ENCODE measurements around the gene STK24.

STK24 gene

DNA sequence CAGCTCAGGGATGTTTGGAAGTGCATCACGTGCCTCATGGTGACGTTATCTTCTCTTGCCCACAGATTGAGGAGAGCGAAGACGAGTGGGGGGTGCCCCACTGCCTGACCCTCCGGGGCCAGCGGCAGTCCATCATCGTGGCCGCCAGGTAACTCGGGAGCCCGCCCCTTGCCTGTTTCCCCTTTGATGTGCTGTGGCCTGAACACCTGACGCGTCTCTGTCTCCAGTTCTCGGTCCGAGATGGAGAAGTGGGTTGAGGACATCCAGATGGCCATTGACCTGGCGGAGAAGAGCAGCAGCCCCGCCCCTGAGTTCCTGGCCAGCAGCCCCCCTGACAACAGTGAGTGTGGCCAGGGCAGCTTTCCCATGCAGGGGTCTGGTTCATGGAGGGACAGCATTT lies 137.0 kb downstream of the STK24 start:
- DNase-seq (ENCODE audit: low read depth in 2 of 3, low spot score in 1 of 3): no peak

GRCh38 chr13:98439126-98439828 lies 137.6 kb downstream of the STK24 start:
- DNase-seq (ENCODE audit: low read depth in 2 of 3, low spot score in 1 of 3): no peak

GRCh38 chr13:98438246-98439125 lies 138.4 kb downstream of the STK24 start:
- DNase-seq (ENCODE audit: low read depth in 2 of 3, low spot score in 1 of 3): no peak

- DNase-seq (ENCODE audit: low read depth in 2 of 3, low spot score in 1 of 3): no peak
These were observed 140.5 kb downstream of the STK24 start for GRCh38 chr13:98436233-98436910.

GRCh38 chr13:98435376-98435775 lies 141.5 kb downstream of the STK24 start:
- DNase-seq (ENCODE audit: low read depth in 2 of 3, low spot score in 1 of 3): no peak

DNA sequence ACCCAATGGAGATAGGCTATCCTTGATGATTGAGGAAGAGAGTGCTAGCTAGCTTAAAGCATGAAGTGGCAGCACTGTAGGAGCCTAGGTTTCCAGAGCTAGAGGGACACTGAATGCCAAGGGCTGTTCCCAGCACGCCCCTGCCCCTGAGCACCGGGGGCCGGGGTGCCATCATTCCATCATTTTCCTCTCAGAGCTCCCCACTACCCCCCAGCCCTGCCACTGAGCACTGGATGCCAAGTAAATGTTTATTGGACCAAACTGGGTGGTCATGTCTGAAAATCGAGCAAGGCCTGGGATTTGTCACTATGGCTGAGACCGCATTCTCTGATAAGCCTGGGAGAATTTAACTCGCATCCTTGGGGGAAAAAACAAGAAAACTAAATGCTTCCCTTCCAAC lies 142.8 kb downstream of the STK24 start:
- DNase-seq (ENCODE audit: low read depth in 2 of 3, low spot score in 1 of 3): no peak

- no peak for DNase-seq (ENCODE audit: low read depth in 2 of 3, low spot score in 1 of 3)
These were observed 143.3 kb downstream of the STK24 start for GRCh38 chr13:98433654-98434053.

- DNase-seq (ENCODE audit: low read depth in 2 of 3, low spot score in 1 of 3): no peak
These were observed 144.3 kb downstream of the STK24 start for GRCh38 chr13:98432638-98433037.

GRCh38 chr13:98429977-98430736 lies 146.8 kb downstream of the STK24 start:
- DNase-seq (ENCODE audit: low read depth in 2 of 3, low spot score in 1 of 3): no peak

DNA sequence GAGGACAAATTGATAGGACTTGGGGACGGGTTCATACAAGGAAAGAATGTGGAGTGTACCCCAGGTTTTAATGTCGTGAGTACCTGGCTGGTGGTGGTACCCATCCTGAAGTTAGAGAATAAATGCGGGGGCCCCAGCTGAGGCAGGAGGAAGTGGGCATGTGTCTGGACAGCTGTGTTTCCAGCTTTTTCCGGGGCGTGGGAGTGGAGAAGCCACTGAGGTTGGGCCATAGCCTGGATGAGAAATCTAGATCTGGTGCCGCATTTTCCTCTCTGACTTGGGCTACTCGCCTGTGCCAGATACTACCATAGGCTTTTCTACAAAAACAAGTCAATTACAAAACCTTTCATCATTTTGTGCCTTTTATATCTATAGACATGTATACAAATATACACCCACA lies 147.4 kb downstream of the STK24 start:
- no peak for DNase-seq (ENCODE audit: low read depth in 2 of 3, low spot score in 1 of 3)

DNA sequence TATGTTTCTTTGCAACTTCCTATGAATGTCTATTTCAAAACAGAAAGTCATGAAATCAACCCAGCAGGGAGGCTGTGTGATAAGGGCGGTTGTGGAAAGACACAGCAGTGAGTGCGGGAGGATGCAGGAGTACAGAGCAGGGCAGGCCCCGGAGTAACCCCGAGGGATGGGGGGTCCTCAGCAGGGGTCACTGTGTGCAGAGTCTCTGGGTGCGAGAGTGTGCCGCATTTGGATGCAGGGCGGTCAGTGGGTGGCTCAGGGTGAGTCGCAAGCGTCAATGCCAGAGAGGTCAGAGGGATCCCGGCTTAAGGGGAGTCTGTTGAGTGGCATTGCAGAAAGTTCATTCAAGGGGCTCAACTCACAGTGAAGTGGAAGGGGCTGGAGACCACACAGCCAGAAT lies 147.8 kb downstream of the STK24 start:
- DNase-seq (ENCODE audit: low read depth in 2 of 3, low spot score in 1 of 3): no peak

GRCh38 chr13:98428256-98428966 lies 148.5 kb downstream of the STK24 start:
- DNase-seq (ENCODE audit: low read depth in 2 of 3, low spot score in 1 of 3): no peak

- DNase-seq (ENCODE audit: low read depth in 2 of 3, low spot score in 1 of 3): no peak
These were observed 149.4 kb downstream of the STK24 start for GRCh38 chr13:98427331-98427995.

- no peak for DNase-seq (ENCODE audit: low read depth in 2 of 3, low spot score in 1 of 3)
These were observed 153.5 kb downstream of the STK24 start for GRCh38 chr13:98423417-98423816.

DNA sequence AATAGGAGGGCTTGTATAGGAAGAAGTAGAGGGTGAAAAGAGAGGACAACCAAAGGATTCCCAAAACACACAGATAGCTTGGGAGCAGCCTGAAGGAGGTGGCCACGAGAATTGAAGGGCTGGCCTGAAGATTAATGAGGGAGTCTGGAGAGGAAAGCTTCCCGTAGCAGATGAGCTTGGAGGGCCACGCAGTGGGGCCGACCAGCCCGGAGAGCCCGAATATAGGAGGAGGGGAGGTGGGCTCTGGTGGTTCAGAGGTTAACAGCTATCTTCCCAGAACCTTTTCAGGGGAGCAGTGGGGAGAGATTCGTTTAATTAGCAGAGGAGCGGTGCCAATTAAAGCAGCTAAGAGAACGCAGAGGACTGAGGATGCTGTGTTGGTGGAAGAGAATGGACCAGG lies 154.9 kb downstream of the STK24 start:
- DNase-seq (ENCODE audit: low read depth in 2 of 3, low spot score in 1 of 3): no peak

DNA sequence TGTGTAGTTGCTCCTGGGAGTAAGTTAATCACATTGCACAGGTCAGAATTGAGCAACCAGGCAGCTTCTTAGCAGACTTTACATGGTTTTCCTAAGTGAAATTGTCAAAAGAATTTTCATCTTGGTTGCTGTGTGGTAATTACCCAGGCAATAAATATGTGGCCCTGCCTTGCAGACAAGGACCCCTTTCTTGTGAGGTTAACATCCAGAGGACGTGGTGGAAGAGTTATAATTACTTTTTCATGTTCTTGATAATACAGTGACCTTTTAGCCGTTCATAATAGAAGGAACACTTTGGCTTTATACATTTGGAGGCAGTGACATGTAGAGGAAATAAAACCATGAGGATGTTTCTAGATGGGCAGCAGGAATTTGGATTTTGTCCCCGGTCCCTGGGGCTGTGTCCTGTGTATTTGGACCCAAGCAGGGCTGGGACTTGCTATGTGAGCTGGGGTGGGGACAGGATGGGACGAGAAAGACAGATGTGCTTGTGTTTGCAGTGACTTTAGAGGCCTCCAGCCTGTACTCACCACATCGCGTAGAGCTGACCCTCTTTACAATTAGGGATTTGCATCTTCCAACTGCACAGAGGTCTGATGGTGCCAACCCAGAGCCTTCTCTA lies 156.2 kb downstream of the STK24 start:
- no peak for DNase-seq (ENCODE audit: low read depth in 2 of 3, low spot score in 1 of 3)

DNA sequence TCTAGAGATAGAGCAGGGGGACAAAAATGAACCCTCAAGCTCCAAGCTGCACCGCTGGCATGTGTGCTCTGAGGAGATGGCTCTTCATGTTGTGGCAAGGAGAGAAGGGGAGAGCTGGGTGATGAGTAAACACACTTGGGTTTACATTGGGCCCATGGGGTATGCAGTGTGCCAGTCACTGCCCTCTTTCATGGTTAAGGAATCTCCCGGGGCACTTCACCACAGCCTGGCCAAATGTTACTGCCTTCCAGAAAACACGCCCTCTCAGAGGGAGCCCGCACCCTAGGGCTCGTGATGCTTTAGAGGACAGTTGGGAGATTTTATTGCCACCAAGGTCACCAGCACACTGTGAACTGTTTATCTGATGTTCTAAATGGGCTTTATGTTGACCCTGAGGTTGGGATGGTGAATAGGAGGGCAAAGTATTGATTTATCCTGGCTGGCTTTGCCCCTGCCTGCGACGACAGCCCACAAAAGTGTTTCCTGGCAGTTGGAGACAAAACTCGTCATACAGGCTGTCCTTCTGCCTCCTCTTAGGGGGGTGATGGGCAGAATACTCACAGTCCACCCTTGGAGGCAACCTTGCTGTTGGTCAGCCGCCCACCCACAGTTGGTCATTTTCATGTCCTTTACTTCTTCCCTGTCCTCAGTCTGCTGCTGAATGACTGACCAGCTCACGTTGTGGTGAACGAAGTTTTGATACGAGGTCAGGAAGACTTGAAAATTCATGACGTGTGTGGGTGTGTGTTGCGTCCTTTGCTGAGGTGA lies 156.9 kb downstream of the STK24 start:
- no peak for DNase-seq (ENCODE audit: low read depth in 2 of 3, low spot score in 1 of 3)

GRCh38 chr13:98416408-98416807 lies 160.5 kb downstream of the STK24 start:
- no peak for DNase-seq (ENCODE audit: low read depth in 2 of 3, low spot score in 1 of 3)

Measured in stimulated activated CD4-positive, alpha-beta T cell treated with anti-CD3 and anti-CD28 coated beads, Interleukin-12 subunit alpha, Interleukin-12 subunit beta, amount 100 ng/mL, for 48 hours (primary cell).